Loucy (cell line): ENCODE data around the gene FEM1B.

Experiments used
- CTCF ChIP-seq: fragments of 200-600 bp; sonication (generic); conservative IDR thresholded peaks from 2 replicates; pipeline ENCODE4 v1.5.1; 2014; ENCODE audit warnings: mild to moderate bottlenecking, antibody characterized with exemption, low read length
- EZH2phosphoT487 ChIP-seq: fragments of 200-600 bp; IDR thresholded peaks from 2 replicates; pipeline ENCODE4 v1.6.1; 2018; ENCODE audit warnings: antibody characterized with exemption, mild to moderate bottlenecking, moderate library complexity, borderline replicate concordance

- no peak for TF ChIP-seq CTCF
- no peak for TF ChIP-seq EZH2phosphoT487
These were observed 48.2 kb downstream of the FEM1B start for GRCh38 chr15:68325726-68326125.
